ENCODE results near the gene GSTM4. TPM values are rescaled to one million over a fixed set of nuclear protein-coding genes. Genes with fewer than 3 reads are reported as not detected.

Gene GSTM4
- polyA plus RNA-seq, 2 donors = 22.9 to 26.4 TPM

DNA sequence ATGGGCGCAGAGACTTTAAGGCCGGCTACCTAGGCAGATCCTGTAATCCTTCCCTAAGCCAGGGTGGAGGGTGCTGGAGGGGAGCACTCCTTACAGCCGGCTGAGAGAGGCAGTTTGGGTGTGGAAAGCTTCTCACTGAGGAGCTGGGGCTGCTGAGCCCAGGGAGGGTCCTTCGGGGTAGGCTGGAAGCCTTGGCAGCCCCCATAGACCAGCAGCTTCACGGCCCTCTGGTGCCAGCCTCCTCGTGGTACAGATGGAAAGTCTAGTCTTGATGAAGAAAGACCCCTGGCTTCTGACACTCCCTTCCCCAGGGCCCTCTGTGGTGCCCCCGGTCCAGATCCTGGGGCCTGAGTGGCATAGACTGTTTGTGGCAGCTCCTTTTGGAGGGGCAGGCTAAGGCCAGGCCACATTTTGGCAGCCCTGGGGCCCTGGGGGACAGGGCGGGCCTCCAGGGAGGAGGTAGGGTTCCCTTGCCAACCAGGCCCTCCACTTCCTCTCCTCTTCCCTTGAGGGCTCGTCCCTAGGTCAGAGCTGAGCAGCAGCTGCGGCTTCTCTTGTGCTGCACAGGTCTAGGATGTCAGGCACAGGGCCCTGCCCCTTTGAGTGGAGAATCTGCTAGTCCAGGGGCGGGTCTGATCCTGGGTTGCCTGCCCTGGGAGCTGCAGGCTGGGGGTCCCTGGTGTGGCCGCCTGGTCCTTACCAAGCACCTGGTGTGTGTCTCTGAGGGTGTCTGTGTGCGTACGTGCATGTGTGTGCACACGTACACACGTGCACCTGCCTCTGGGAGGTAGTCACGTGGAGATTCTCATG is 31.5 kb upstream of the GSTM4 start:
- H3K27ac ChIP-seq (ENCODE audit: low read depth in 2 of 2, low read length in 1 of 2) = peak overlapping the region; percentile 12 to 43
- peaks cover 9 to 19% of the 10 kb centered on the region in 2 donors for H3K4me1 ChIP-seq (ENCODE audit: control insufficient read depth in 2 of 2, insufficient read depth in 2 of 2, low read length in 1 of 2)
- H3K4me3 ChIP-seq (ENCODE audit: low read depth in 1 of 2, low read length in 2 of 2) = no peak overlapping the region
- H3K9me3 ChIP-seq (ENCODE audit: control insufficient read depth in 2 of 2, insufficient read depth in 1 of 2, low read depth in 1 of 2, low read length in 1 of 2) = no peaks in the 10 kb centered on the region
- WGBS, 2 donors = 66 to 68% methylated on average over 16 to 17 of the region's 17 CpGs
- peaks cover 3 to 30% of the 10 kb centered on the region in 2 donors for H3K36me3 ChIP-seq (ENCODE audit: control insufficient read depth in 2 of 2, insufficient read depth in 2 of 2, low read length in 1 of 2)
- H3K27me3 ChIP-seq (ENCODE audit: control insufficient read depth in 1 of 2, insufficient read depth in 2 of 2, low read length in 2 of 2) = no peaks in the 10 kb centered on the region

DNA sequence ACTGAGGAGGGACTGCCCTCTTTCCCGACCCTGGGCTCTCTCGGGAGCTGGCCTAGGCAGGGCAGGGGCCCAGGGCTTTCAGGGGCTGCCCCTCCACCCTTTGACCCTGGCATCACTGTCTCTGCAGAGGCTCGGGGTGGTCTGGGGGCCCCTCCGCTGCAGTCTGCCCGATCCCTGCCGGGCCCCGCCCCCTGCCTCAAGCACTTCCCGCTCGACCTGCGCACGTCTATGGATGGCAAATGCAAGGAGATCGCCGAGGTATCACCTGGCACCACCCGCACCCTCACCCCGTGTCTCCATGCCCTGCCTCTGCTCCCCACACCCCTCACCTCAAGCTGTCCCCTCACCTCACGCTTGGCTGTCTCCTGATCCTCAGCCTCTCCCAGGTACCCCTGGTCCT is 30.7 kb upstream of the GSTM4 start:
- Histone ChIP-seq H3K27me3 (ENCODE audit: control insufficient read depth in 1 of 2, insufficient read depth in 2 of 2, low read length in 2 of 2) (no peaks in the 10 kb centered on the region), H3K9me3 (ENCODE audit: control insufficient read depth in 2 of 2, insufficient read depth in 1 of 2, low read depth in 1 of 2, low read length in 1 of 2) (no peaks in the 10 kb centered on the region), H3K36me3 (ENCODE audit: control insufficient read depth in 2 of 2, insufficient read depth in 2 of 2, low read length in 1 of 2) (peaks cover 3 to 37% of the 10 kb centered on the region in 2 donors), H3K4me3 (ENCODE audit: low read depth in 1 of 2, low read length in 2 of 2) (no peak overlapping the region), H3K4me1 (ENCODE audit: control insufficient read depth in 2 of 2, insufficient read depth in 2 of 2, low read length in 1 of 2) (peaks cover 9 to 19% of the 10 kb centered on the region in 2 donors), H3K27ac (ENCODE audit: low read depth in 2 of 2, low read length in 1 of 2) (no peak overlapping the region)
- 84 to 85% methylated on average over 16 of the region's 16 CpGs for WGBS, 2 donors

DNA sequence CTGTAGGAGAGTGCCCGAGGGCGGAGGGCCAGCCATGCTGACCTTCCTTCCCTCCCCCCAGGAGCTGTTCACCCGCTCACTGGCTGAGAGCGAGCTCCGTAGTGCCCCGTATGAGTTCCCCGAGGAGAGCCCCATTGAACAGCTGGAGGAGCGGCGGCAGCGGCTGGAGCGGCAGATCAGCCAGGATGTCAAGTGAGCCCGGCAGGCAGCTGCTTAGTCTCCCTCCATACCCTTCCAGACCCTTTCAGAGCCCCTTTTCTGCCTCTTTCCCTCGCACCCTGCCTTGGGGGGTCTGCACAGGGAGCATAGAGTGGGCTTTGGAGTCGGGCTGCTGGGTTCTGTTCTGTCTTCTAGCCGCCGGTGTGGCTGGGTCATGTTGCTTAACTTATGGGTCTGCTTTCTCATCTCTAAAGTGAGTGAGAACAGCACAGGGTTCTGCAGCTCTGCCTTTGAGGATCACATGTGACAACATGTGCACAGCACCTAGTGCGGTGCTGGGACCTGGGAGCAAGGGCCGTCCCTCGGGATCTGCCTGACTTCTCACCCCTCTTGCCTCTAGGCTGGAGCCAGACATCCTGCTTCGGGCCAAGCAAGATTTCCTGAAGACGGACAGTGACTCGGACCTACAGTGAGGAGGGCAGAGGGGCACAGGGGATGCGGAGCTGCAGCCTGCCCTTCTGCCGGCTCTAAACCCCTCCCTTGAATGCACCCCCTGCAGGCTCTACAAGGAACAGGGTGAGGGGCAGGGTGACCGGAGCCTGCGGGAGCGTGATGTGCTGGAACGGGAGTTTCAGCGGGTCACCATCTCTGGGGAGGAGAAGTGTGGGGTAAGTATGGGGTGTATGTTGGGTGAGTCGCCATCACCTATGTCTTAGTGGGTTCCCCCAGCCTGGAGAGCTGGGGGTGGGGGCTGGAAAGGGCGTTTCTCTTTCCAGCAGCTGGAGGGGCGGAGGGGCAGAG is 30.0 kb upstream of the GSTM4 start:
- no peak overlapping the region for H3K27ac ChIP-seq (ENCODE audit: low read depth in 2 of 2, low read length in 1 of 2)
- H3K4me3 ChIP-seq (ENCODE audit: low read depth in 1 of 2, low read length in 2 of 2) = no peak overlapping the region
- no peaks in the 10 kb centered on the region for H3K27me3 ChIP-seq (ENCODE audit: control insufficient read depth in 1 of 2, insufficient read depth in 2 of 2, low read length in 2 of 2)
- H3K4me1 ChIP-seq (ENCODE audit: control insufficient read depth in 2 of 2, insufficient read depth in 2 of 2, low read length in 1 of 2) = peaks cover 9 to 19% of the 10 kb centered on the region in 2 donors
- WGBS, 2 donors = 81 to 84% methylated on average over 32 of the region's 32 CpGs
- peaks cover 3 to 40% of the 10 kb centered on the region in 2 donors for H3K36me3 ChIP-seq (ENCODE audit: control insufficient read depth in 2 of 2, insufficient read depth in 2 of 2, low read length in 1 of 2)
- H3K9me3 ChIP-seq (ENCODE audit: control insufficient read depth in 2 of 2, insufficient read depth in 1 of 2, low read depth in 1 of 2, low read length in 1 of 2) = no peaks in the 10 kb centered on the region

DNA sequence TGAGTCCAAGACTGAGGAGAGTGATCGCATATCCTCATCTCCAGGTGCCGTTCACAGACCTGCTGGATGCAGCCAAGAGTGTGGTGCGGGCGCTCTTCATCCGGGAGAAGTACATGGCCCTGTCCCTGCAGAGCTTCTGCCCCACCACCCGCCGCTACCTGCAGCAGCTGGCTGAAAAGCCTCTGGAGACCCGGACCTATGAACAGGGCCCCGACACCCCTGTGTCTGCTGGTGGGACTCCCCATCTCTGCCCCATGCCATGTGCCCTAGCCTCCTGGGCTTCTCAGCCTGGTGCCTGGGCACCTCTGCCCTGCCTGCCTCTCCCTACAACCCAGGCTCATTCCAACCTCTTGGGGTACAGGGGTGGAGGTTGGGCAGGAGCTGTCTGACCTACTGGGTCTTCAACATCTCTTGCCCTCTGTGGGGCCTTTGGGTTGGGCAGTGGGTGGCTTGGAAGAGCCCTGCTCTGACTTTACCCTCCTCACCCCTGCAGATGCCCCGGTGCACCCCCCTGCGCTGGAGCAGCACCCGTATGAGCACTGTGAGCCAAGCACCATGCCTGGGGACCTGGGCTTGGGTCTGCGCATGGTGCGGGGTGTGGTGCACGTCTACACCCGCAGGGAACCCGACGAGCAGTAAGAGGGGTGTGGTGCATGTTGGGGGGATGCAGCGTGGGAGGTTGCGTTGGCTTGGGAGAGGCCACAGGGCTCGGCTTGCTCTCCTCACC is 29.1 kb upstream of the GSTM4 start:
- Histone ChIP-seq H3K4me3 (ENCODE audit: low read depth in 1 of 2, low read length in 2 of 2) (no peak overlapping the region), H3K4me1 (ENCODE audit: control insufficient read depth in 2 of 2, insufficient read depth in 2 of 2, low read length in 1 of 2) (peaks cover 9 to 13% of the 10 kb centered on the region in 2 donors)
- 89 to 92% methylated on average over 21 of the region's 21 CpGs for WGBS, 2 donors

DNA sequence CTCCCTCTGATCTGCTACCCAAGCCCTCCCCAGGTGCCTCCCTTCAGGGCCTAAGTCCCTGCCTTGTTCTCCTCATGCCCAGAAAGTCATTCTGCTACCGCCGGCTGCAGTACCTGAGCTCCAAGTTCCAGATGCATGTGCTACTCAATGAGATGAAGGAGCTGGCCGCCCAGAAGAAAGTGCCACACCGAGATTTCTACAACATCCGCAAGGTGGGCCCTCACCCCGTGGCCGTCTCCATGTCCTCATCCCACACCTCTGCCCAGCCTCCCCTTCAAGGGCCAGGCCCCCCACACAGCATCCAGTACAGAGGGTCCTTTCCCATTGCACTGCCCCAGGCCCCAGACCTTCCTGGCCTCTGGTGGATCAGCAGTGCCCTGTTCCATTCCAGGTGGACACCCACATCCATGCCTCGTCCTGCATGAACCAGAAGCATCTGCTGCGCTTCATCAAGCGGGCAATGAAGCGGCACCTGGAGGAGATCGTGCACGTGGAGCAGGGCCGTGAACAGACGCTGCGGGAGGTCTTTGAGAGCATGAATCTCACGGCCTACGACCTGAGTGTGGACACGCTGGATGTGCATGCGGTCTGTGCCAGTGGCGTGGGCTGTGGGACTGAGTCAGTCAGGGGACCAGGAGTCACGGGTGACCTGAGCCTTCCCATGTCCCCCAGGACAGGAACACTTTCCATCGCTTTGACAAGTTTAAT is 28.1 kb upstream of the GSTM4 start:
- Histone ChIP-seq H3K27ac (ENCODE audit: low read depth in 2 of 2, low read length in 1 of 2) (no peak overlapping the region), H3K4me3 (ENCODE audit: low read depth in 1 of 2, low read length in 2 of 2) (no peak overlapping the region), H3K9me3 (ENCODE audit: control insufficient read depth in 2 of 2, insufficient read depth in 1 of 2, low read depth in 1 of 2, low read length in 1 of 2) (no peaks in the 10 kb centered on the region), H3K27me3 (ENCODE audit: control insufficient read depth in 1 of 2, insufficient read depth in 2 of 2, low read length in 2 of 2) (no peaks in the 10 kb centered on the region), H3K36me3 (ENCODE audit: control insufficient read depth in 2 of 2, insufficient read depth in 2 of 2, low read length in 1 of 2) (peaks cover 3 to 48% of the 10 kb centered on the region in 2 donors), H3K4me1 (ENCODE audit: control insufficient read depth in 2 of 2, insufficient read depth in 2 of 2, low read length in 1 of 2) (peaks cover 9 to 16% of the 10 kb centered on the region in 2 donors)
- WGBS, 2 donors = 91% methylated on average over 23 of the region's 23 CpGs

More for the DNA sequence above, 29.1 kb upstream of the GSTM4 start:
- Histone ChIP-seq H3K36me3 (ENCODE audit: control insufficient read depth in 2 of 2, insufficient read depth in 2 of 2, low read length in 1 of 2) (peaks cover 3 to 48% of the 10 kb centered on the region in 2 donors), H3K27ac (ENCODE audit: low read depth in 2 of 2, low read length in 1 of 2) (no peak overlapping the region), H3K27me3 (ENCODE audit: control insufficient read depth in 1 of 2, insufficient read depth in 2 of 2, low read length in 2 of 2) (no peaks in the 10 kb centered on the region), H3K9me3 (ENCODE audit: control insufficient read depth in 2 of 2, insufficient read depth in 1 of 2, low read depth in 1 of 2, low read length in 1 of 2) (no peaks in the 10 kb centered on the region)

DNA sequence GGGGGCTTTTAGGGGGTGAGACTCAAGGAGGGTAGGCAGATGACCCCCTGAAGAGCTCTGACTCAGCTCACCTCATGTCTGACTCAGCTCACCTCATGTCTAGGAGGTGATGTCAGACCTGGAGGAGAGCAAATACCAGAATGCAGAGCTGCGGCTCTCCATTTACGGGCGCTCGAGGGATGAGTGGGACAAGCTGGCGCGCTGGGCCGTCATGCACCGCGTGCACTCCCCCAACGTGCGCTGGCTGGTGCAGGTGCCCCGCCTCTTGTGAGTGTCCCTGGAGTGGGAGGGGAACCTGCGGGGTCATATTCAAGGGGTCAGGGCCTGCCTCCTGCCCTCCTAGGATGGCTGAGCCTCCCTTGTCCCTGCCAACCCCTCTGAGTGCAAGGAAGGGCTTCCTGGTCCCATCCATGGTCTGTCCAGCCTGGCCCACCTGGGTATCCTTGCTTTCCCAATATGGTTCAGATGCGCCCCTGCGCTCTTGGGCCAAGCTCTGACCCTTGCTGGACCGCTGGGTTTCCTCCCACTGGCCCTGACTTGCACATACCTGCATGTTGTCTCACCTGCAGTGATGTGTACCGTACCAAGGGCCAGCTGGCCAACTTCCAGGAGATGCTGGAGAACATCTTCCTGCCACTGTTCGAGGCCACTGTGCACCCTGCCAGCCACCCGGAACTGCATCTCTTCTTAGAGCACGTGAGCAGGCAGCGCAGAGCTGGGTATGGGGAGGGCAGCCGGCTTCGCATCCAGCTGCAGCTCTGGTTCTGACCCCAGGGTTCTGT is 27.2 kb upstream of the GSTM4 start:
- WGBS, 2 donors = 80 to 85% methylated on average over 23 of the region's 23 CpGs
- Histone ChIP-seq H3K36me3 (ENCODE audit: control insufficient read depth in 2 of 2, insufficient read depth in 2 of 2, low read length in 1 of 2) (peaks cover 3 to 48% of the 10 kb centered on the region in 2 donors), H3K27ac (ENCODE audit: low read depth in 2 of 2, low read length in 1 of 2) (no peak overlapping the region), H3K4me1 (ENCODE audit: control insufficient read depth in 2 of 2, insufficient read depth in 2 of 2, low read length in 1 of 2) (peaks cover 9 to 13% of the 10 kb centered on the region in 2 donors), H3K27me3 (ENCODE audit: control insufficient read depth in 1 of 2, insufficient read depth in 2 of 2, low read length in 2 of 2) (no peaks in the 10 kb centered on the region), H3K9me3 (ENCODE audit: control insufficient read depth in 2 of 2, insufficient read depth in 1 of 2, low read depth in 1 of 2, low read length in 1 of 2) (no peaks in the 10 kb centered on the region), H3K4me3 (ENCODE audit: low read depth in 1 of 2, low read length in 2 of 2) (no peak overlapping the region)

DNA sequence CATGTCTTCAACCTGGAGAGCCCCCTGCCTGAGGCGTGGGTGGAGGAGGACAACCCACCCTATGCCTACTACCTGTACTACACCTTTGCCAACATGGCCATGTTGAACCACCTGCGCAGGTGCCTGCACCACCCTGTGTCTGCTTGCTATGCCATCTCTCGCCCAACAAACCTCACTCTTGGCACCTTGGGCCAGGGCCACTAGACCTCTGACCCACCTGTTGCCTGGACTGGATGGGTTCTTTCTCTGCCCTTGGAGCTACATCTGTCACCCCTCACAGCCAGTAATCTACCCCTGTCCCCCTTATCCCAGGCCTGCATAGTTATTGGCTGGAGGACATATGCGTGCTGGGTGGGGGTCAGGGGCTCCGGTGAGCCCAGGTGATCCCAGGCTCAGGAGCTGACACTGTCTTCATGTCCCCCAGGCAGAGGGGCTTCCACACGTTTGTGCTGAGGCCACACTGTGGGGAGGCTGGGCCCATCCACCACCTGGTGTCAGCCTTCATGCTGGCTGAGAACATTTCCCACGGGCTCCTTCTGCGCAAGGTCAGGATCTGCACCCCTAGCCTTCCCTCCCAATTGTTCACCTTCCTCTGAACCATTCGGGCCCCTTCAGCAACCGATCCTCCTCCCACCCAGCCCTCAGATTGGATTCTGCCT is 26.4 kb upstream of the GSTM4 start:
- Histone ChIP-seq H3K27ac (ENCODE audit: low read depth in 2 of 2, low read length in 1 of 2) (no peak overlapping the region), H3K9me3 (ENCODE audit: control insufficient read depth in 2 of 2, insufficient read depth in 1 of 2, low read depth in 1 of 2, low read length in 1 of 2) (no peaks in the 10 kb centered on the region), H3K36me3 (ENCODE audit: control insufficient read depth in 2 of 2, insufficient read depth in 2 of 2, low read length in 1 of 2) (peaks cover 3 to 48% of the 10 kb centered on the region in 2 donors), H3K4me1 (ENCODE audit: control insufficient read depth in 2 of 2, insufficient read depth in 2 of 2, low read length in 1 of 2) (peaks cover 2 to 6% of the 10 kb centered on the region in 2 donors), H3K27me3 (ENCODE audit: control insufficient read depth in 1 of 2, insufficient read depth in 2 of 2, low read length in 2 of 2) (no peaks in the 10 kb centered on the region), H3K4me3 (ENCODE audit: low read depth in 1 of 2, low read length in 2 of 2) (no peak overlapping the region)
- 84 to 93% methylated on average over 10 of the region's 10 CpGs for WGBS, 2 donors

All from esophagus (tissue), 2 donors.